ENCODE data around the gene GNG8.
"Not testable (repeated sequence)": the region's sequence is repeated elsewhere in the genome, so short reads cannot be mapped to it uniquely, and the experiment has no call there.

The GNG8 gene

DNA sequence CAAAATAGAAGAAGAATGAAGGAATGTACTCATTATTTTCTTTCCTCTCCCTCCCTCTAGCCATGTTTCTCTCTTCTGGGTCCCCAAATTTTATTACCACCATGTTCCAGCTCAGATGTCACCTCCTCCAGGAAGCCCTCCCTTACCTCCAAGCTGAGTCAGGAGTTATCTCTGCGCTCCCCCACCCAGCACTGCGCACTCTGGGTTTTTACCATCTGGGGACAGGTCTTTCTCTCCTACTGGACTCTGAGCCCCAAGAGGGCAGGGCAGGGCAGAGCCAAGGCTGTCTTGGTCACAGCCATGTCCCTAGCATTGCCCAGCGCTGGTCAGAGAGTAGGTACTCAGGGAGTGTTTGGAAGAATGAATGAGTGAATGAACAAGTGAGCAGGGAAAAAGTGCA is 2.9 kb downstream of the GNG8 start:
- H3K4me3 ChIP-seq (replicated peaks in 1 of 2; ENCODE audit: low read depth in 2 of 2, low read length in 2 of 2): no peak overlapping the region
- DNase-seq (ENCODE audit: low read depth in 2 of 2): no peak
- no peak for TF ChIP-seq CTCF (IDR thresholded peaks at IDR 0.05; ENCODE audit: low read depth, low read length)

- DNase-seq (ENCODE audit: low read depth in 2 of 2): peak; percentile 55 to 65
- no peak overlapping the region for H3K4me3 ChIP-seq (replicated peaks in 1 of 2; ENCODE audit: low read depth in 2 of 2, low read length in 2 of 2)
- no peak for TF ChIP-seq CTCF (IDR thresholded peaks at IDR 0.05; ENCODE audit: low read depth, low read length)
Observed at GRCh38 chr19:46631481-46631880, 4.5 kb downstream of the GNG8 start.

DNA sequence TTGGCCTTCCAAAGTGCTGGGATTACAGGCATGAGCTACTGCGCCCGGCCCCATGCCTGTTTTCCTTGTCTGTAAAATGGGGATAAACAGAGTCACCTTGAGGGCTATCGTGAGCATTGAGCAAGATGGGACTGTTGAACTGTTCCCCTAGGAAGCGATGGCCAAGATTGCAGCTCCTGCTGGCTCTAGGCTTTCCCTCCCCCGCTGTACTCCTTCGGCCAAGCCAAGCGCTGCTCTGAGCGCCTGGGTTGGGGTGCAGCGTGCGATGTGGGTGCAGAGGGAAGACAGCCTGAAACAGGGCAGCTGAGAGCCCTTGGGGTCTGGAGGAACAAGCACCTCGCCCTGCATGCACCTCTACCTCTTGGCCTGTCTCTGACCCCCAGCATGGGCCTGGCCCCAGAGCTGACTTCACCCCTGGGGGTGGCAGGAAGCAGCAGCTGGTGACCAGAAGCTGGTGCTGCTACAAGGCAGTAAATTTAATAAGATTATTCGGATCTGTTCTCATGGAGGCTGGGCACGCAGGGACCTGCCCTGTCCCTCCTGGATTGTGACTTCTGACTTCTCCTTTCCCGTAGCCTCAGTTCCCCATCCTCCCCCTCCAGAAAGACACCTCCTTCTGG is 5.3 kb downstream of the GNG8 start:
- TF ChIP-seq CTCF (IDR thresholded peaks at IDR 0.05; ENCODE audit: low read depth, low read length): no peak
- DNase-seq (ENCODE audit: low read depth in 2 of 2): no peak
- H3K4me3 ChIP-seq (replicated peaks in 1 of 2; ENCODE audit: low read depth in 2 of 2, low read length in 2 of 2): no peak overlapping the region

DNA sequence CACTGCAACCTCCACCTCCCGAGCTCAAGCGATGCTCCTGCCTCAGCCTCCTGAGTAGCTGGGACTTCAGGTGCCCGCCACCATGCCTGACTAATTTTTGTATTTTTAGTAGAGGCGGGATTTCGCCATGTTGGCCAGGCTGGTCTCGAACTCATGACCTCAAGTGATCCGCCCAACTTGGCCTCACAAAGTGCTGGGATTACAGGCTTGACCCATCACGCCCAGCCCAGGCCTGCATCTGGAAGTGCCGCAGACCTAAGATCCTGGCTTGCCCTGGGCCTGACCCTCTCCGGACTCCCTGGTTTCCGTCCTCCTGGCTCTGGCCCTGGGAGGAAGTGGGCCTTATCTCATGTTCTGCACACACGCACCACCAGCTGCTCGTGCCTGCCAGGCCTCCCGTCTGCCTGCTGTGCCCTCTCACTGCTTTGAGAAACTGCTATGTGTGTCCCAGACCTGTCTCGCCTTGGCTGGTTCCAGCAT is 6.4 kb downstream of the GNG8 start:
- no peak overlapping the region for H3K4me3 ChIP-seq (replicated peaks in 1 of 2; ENCODE audit: low read depth in 2 of 2, low read length in 2 of 2)
- peak in 1 of 2 donors; percentile 86 for DNase-seq (ENCODE audit: low read depth in 2 of 2)
- TF ChIP-seq CTCF (IDR thresholded peaks at IDR 0.05; ENCODE audit: low read depth, low read length): no peak

DNA sequence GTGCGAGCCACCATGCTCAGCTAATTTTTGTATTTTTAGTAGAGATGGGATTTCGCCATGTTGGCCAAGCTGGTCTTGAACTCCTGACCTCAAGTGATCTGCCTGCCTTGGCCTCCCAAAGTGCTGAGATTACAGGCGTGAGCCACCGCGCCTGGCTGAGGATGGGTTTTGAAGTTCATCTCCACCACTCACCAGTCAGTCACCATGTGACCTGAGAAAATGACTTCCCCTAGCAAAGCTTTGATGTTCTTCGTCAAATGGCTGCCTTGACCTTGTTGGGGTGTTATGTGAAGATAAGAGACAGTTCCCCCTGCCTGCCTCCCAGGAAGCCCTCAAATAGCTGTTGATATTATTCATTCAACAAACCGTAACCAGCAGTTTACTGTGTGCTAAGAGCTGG is 7.0 kb downstream of the GNG8 start:
- not testable (repeated sequence) for H3K4me3 ChIP-seq (replicated peaks in 1 of 2; ENCODE audit: low read depth in 2 of 2, low read length in 2 of 2); DNase-seq (ENCODE audit: low read depth in 2 of 2)

- TF ChIP-seq CTCF (IDR thresholded peaks at IDR 0.05; ENCODE audit: low read depth, low read length): no peak
- no peak for DNase-seq (ENCODE audit: low read depth in 2 of 2)
- H3K4me3 ChIP-seq (replicated peaks in 1 of 2; ENCODE audit: low read depth in 2 of 2, low read length in 2 of 2): no peak overlapping the region
Observed at GRCh38 chr19:46626446-46626845, 9.6 kb downstream of the GNG8 start.

DNA sequence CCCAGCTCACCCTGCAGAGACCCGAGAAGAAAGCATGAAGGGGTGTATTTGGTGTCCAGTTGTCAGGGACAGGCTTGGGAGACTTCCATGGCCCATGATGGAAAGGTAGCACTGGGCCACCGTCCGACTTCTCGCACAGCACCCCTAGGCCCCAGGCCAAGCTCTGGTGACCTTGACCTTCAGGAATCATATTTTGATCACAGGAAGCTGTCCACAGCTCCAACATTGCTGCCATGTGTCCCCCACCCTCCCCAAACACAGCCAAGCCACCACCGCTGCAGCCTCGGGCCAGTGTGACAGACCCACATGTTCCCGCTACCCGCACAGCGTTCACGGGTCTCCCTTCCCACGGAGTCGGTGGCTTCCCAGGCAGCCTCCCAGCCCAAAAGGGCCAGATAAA is 10.3 kb downstream of the GNG8 start:
- no peak overlapping the region for H3K4me3 ChIP-seq (replicated peaks in 1 of 2; ENCODE audit: low read depth in 2 of 2, low read length in 2 of 2)
- no peak for DNase-seq (ENCODE audit: low read depth in 2 of 2)
- TF ChIP-seq CTCF (IDR thresholded peaks at IDR 0.05; ENCODE audit: low read depth, low read length): no peak

All from cardiac fibroblast (primary cell).